ENCODE results near the gene FCF1. TPM values are rescaled to one million over a fixed set of nuclear protein-coding genes. Genes with fewer than 3 reads are reported as not detected.
A peak's percentile ranks its signal among the peaks of the same experiment; 100 is the strongest.

FCF1 gene
- total and polyA plus RNA-seq, 7 experiments from 2014 or later: 34.6 to 66.6 (median 40.2) TPM

- H3K4me1 Mint-ChIP-seq: peaks cover 8 to 42% (median 23%) of the 10 kb centered on the region in 7 donors
Measured at GRCh38 chr14:74697011-74697410, 15.9 kb upstream of the FCF1 start.

DNA sequence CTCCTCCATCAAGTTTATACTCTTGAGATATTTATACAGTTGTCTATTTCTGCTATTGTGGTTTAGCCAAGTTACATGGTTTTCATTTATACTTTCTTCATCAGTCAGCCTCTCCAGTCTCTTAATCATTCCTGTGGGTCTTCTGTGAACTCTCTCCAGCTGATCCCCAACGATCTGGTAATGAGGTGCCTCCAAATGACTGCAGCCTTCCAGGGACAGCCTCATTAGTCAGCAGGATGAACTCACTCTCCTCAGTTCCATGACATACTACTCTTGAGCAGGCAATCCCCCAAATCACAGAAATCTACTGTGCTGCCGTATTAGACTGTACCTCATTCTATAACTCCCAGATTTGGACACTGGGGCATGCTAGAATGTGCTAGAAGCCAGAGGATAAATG lies 15.4 kb upstream of the FCF1 start:
- no peaks in the 10 kb centered on the region for H3K27me3 Mint-ChIP-seq
- H3K4me3 Mint-ChIP-seq: no peak overlapping the region
- H3K4me3 ChIP-seq (ENCODE audit: low read length): no peak overlapping the region
- no peak for ATAC-seq
- H3K9me3 ChIP-seq (ENCODE audit: control insufficient read depth in 2 of 3, low read length in 3 of 3): no peaks in the 10 kb centered on the region
- no peak for DNase-seq
- no peaks in the 10 kb centered on the region for H3K27me3 ChIP-seq (ENCODE audit: control insufficient read depth in 2 of 2, insufficient read depth in 2 of 2, low read length in 2 of 2)
- ChIA-PET POLR2A (interaction anchor here (1.4 kb wide), 1 partner anchor 9 kb away, joined by 3 read pairs; no protein-coding TSS in a partner anchor), CTCF (interaction anchor here (1.1 kb wide), 1 partner anchor 85 kb away, joined by 3 read pairs; no protein-coding TSS in a partner anchor)
- H3K27ac Mint-ChIP-seq: peak overlapping the region in 1 of 9 donors; percentile 59
- H3K36me3 ChIP-seq (ENCODE audit: control insufficient read depth in 2 of 3, insufficient read depth in 3 of 3, low read length in 3 of 3): peaks cover 0 to 16% (median 0%) of the 10 kb centered on the region in 3 experiments
- peaks cover 0 to 2% (median under 1%) of the 10 kb centered on the region in 11 donors for H3K9me3 Mint-ChIP-seq
- intact Hi-C loops (cut with micrococcal nuclease): no loop called here
- H3K27ac ChIP-seq (ENCODE audit: low read depth, low read length): no peak overlapping the region
- peaks cover under 1 to 37% (median 8%) of the 10 kb centered on the region in 5 donors for H3K36me3 Mint-ChIP-seq
- peaks cover 8 to 42% (median 24%) of the 10 kb centered on the region in 7 donors for H3K4me1 Mint-ChIP-seq
- no peaks in the 10 kb centered on the region for H3K4me1 ChIP-seq (ENCODE audit: control insufficient read depth in 2 of 2, insufficient read depth in 2 of 2, low read length in 2 of 2)

More at GRCh38 chr14:74697011-74697410, 15.9 kb upstream of the FCF1 start:
- H3K27me3 Mint-ChIP-seq: no peaks in the 10 kb centered on the region
- DNase-seq (no peak), ATAC-seq (no peak)
- Histone ChIP-seq H3K36me3 (ENCODE audit: control insufficient read depth in 2 of 3, insufficient read depth in 3 of 3, low read length in 3 of 3) (peaks cover 0 to 18% (median 0%) of the 10 kb centered on the region in 3 experiments), H3K9me3 (ENCODE audit: control insufficient read depth in 2 of 3, low read length in 3 of 3) (no peaks in the 10 kb centered on the region), H3K4me3 (ENCODE audit: low read length) (no peak overlapping the region), H3K27me3 (ENCODE audit: control insufficient read depth in 2 of 2, insufficient read depth in 2 of 2, low read length in 2 of 2) (no peaks in the 10 kb centered on the region), H3K27ac (ENCODE audit: low read depth, low read length) (no peak overlapping the region), H3K4me1 (ENCODE audit: control insufficient read depth in 2 of 2, insufficient read depth in 2 of 2, low read length in 2 of 2) (no peaks in the 10 kb centered on the region)
- peaks cover 0 to 1% (median 0%) of the 10 kb centered on the region in 11 donors for H3K9me3 Mint-ChIP-seq
- intact Hi-C loops (cut with micrococcal nuclease): no loop called here
- no peak overlapping the region for H3K27ac Mint-ChIP-seq
- peaks cover 0 to 34% (median 8%) of the 10 kb centered on the region in 5 donors for H3K36me3 Mint-ChIP-seq
- H3K4me3 Mint-ChIP-seq: no peak overlapping the region
- POLR2A ChIA-PET: interaction anchor here (1.4 kb wide), 1 partner anchor 9 kb away, joined by 3 read pairs; no protein-coding TSS in a partner anchor
- CTCF ChIA-PET: interaction anchor here (1.1 kb wide), 1 partner anchor 84 kb away, joined by 3 read pairs; no protein-coding TSS in a partner anchor

- no peaks in the 10 kb centered on the region for H3K4me1 ChIP-seq (ENCODE audit: control insufficient read depth in 2 of 2, insufficient read depth in 2 of 2, low read length in 2 of 2)
- H3K4me1 Mint-ChIP-seq: peaks cover 8 to 46% (median 28%) of the 10 kb centered on the region in 7 donors
- H3K9me3 ChIP-seq (ENCODE audit: control insufficient read depth in 2 of 3, low read length in 3 of 3): no peaks in the 10 kb centered on the region
- no peaks in the 10 kb centered on the region for H3K27me3 Mint-ChIP-seq
- POLR2A ChIA-PET: interaction anchor here (1.4 kb wide), 1 partner anchor 8 kb away, joined by 3 read pairs; no protein-coding TSS in a partner anchor
- peaks cover 0 to 16% (median 0%) of the 10 kb centered on the region in 3 experiments for H3K36me3 ChIP-seq (ENCODE audit: control insufficient read depth in 2 of 3, insufficient read depth in 3 of 3, low read length in 3 of 3)
- H3K27ac Mint-ChIP-seq: no peak overlapping the region
- H3K4me3 Mint-ChIP-seq: no peak overlapping the region
- ATAC-seq: no peak
- H3K36me3 Mint-ChIP-seq: peaks cover 5 to 42% (median 13%) of the 10 kb centered on the region in 5 donors
- intact Hi-C loops (cut with micrococcal nuclease): no loop called here
- H3K27me3 ChIP-seq (ENCODE audit: control insufficient read depth in 2 of 2, insufficient read depth in 2 of 2, low read length in 2 of 2): no peaks in the 10 kb centered on the region
- peaks cover 0 to 6% (median 4%) of the 10 kb centered on the region in 11 donors for H3K9me3 Mint-ChIP-seq
- no peak overlapping the region for H3K4me3 ChIP-seq (ENCODE audit: low read length)
- CTCF ChIA-PET: no interaction called here
- H3K27ac ChIP-seq (ENCODE audit: low read depth, low read length): no peak overlapping the region
- no peak for DNase-seq
Measured at GRCh38 chr14:74697976-74698375, 15.0 kb upstream of the FCF1 start.

GRCh38 chr14:74698465-74698864 lies 14.5 kb upstream of the FCF1 start:
- peak; percentile 65 for ATAC-seq
- POLR2A ChIA-PET: no interaction called here
- no peaks in the 10 kb centered on the region for H3K9me3 ChIP-seq (ENCODE audit: control insufficient read depth in 2 of 3, low read length in 3 of 3)
- peaks cover 0 to 9% (median 6%) of the 10 kb centered on the region in 11 donors for H3K9me3 Mint-ChIP-seq
- peaks cover 8 to 44% (median 30%) of the 10 kb centered on the region in 7 donors for H3K4me1 Mint-ChIP-seq
- no peak overlapping the region for H3K27ac ChIP-seq (ENCODE audit: low read depth, low read length)
- no peak overlapping the region for H3K4me3 ChIP-seq (ENCODE audit: low read length)
- peaks cover 7 to 44% (median 16%) of the 10 kb centered on the region in 5 donors for H3K36me3 Mint-ChIP-seq
- DNase-seq: no peak
- H3K36me3 ChIP-seq (ENCODE audit: control insufficient read depth in 2 of 3, insufficient read depth in 3 of 3, low read length in 3 of 3): peaks cover 0 to 16% (median 0%) of the 10 kb centered on the region in 3 experiments
- H3K27me3 Mint-ChIP-seq: no peaks in the 10 kb centered on the region
- intact Hi-C loops (cut with micrococcal nuclease): no loop called here
- H3K27ac Mint-ChIP-seq: no peak overlapping the region
- CTCF ChIA-PET: no interaction called here
- H3K4me3 Mint-ChIP-seq: no peak overlapping the region
- H3K4me1 ChIP-seq (ENCODE audit: control insufficient read depth in 2 of 2, insufficient read depth in 2 of 2, low read length in 2 of 2): no peaks in the 10 kb centered on the region
- no peaks in the 10 kb centered on the region for H3K27me3 ChIP-seq (ENCODE audit: control insufficient read depth in 2 of 2, insufficient read depth in 2 of 2, low read length in 2 of 2)

- no peak for ATAC-seq
- Histone ChIP-seq H3K27me3 (ENCODE audit: control insufficient read depth in 2 of 2, insufficient read depth in 2 of 2, low read length in 2 of 2) (no peaks in the 10 kb centered on the region), H3K4me1 (ENCODE audit: control insufficient read depth in 2 of 2, insufficient read depth in 2 of 2, low read length in 2 of 2) (no peaks in the 10 kb centered on the region), H3K4me3 (ENCODE audit: low read length) (no peak overlapping the region), H3K36me3 (ENCODE audit: control insufficient read depth in 2 of 3, insufficient read depth in 3 of 3, low read length in 3 of 3) (peaks cover 0 to 16% (median 0%) of the 10 kb centered on the region in 3 experiments), H3K27ac (ENCODE audit: low read depth, low read length) (no peak overlapping the region), H3K9me3 (ENCODE audit: control insufficient read depth in 2 of 3, low read length in 3 of 3) (no peaks in the 10 kb centered on the region)
- ChIA-PET POLR2A (no interaction called here), CTCF (no interaction called here)
- H3K27me3 Mint-ChIP-seq: no peaks in the 10 kb centered on the region
- peaks cover 0 to 9% (median 6%) of the 10 kb centered on the region in 11 donors for H3K9me3 Mint-ChIP-seq
- intact Hi-C loops (cut with micrococcal nuclease): no loop called here
- peaks cover 7 to 50% (median 25%) of the 10 kb centered on the region in 5 donors for H3K36me3 Mint-ChIP-seq
- DNase-seq: no peak
- H3K27ac Mint-ChIP-seq: no peak overlapping the region
- peaks cover 9 to 55% (median 50%) of the 10 kb centered on the region in 7 donors for H3K4me1 Mint-ChIP-seq
- no peak overlapping the region for H3K4me3 Mint-ChIP-seq
Measured at GRCh38 chr14:74702293-74702692, 10.7 kb upstream of the FCF1 start.

GRCh38 chr14:74703043-74703442 lies 9.9 kb upstream of the FCF1 start:
- DNase-seq (no peak), ATAC-seq (no peak)
- ChIA-PET CTCF (no interaction called here), POLR2A (no interaction called here)
- Mint-ChIP-seq H3K27ac (no peak overlapping the region), H3K27me3 (no peaks in the 10 kb centered on the region), H3K4me3 (no peak overlapping the region), H3K36me3 (peaks cover 7 to 45% (median 25%) of the 10 kb centered on the region in 5 donors), H3K4me1 (peaks cover 9 to 58% (median 46%) of the 10 kb centered on the region in 7 donors), H3K9me3 (peaks cover 0 to 9% (median 6%) of the 10 kb centered on the region in 11 donors)
- H3K27me3 ChIP-seq (ENCODE audit: control insufficient read depth in 2 of 2, insufficient read depth in 2 of 2, low read length in 2 of 2): no peaks in the 10 kb centered on the region
- no peak overlapping the region for H3K4me3 ChIP-seq (ENCODE audit: low read length)
- no peaks in the 10 kb centered on the region for H3K4me1 ChIP-seq (ENCODE audit: control insufficient read depth in 2 of 2, insufficient read depth in 2 of 2, low read length in 2 of 2)
- peaks cover 0 to 8% (median 0%) of the 10 kb centered on the region in 3 experiments for H3K36me3 ChIP-seq (ENCODE audit: control insufficient read depth in 2 of 3, insufficient read depth in 3 of 3, low read length in 3 of 3)
- no peaks in the 10 kb centered on the region for H3K9me3 ChIP-seq (ENCODE audit: control insufficient read depth in 2 of 3, low read length in 3 of 3)
- intact Hi-C loops (cut with micrococcal nuclease): no loop called here
- H3K27ac ChIP-seq (ENCODE audit: low read depth, low read length): no peak overlapping the region
